Stimulated activated CD8-positive, alpha-beta memory T cell treated with anti-CD3 and anti-CD28 coated beads, Interleukin-7, amount 100 ng/mL, for 1 hour (primary cell): ENCODE measurements around the gene SLC2A4RG.

Experiments
- DNase-seq, 2 donors: peaks; one replicate each; pipeline ENCODE4 v3.0.0-alpha.2; 2020; ENCODE audit warnings: low read depth in 2 of 2

Gene SLC2A4RG, protein sequence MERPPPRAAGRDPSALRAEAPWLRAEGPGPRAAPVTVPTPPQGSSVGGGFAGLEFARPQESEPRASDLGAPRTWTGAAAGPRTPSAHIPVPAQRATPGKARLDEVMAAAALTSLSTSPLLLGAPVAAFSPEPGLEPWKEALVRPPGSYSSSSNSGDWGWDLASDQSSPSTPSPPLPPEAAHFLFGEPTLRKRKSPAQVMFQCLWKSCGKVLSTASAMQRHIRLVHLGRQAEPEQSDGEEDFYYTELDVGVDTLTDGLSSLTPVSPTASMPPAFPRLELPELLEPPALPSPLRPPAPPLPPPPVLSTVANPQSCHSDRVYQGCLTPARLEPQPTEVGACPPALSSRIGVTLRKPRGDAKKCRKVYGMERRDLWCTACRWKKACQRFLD

DNA sequence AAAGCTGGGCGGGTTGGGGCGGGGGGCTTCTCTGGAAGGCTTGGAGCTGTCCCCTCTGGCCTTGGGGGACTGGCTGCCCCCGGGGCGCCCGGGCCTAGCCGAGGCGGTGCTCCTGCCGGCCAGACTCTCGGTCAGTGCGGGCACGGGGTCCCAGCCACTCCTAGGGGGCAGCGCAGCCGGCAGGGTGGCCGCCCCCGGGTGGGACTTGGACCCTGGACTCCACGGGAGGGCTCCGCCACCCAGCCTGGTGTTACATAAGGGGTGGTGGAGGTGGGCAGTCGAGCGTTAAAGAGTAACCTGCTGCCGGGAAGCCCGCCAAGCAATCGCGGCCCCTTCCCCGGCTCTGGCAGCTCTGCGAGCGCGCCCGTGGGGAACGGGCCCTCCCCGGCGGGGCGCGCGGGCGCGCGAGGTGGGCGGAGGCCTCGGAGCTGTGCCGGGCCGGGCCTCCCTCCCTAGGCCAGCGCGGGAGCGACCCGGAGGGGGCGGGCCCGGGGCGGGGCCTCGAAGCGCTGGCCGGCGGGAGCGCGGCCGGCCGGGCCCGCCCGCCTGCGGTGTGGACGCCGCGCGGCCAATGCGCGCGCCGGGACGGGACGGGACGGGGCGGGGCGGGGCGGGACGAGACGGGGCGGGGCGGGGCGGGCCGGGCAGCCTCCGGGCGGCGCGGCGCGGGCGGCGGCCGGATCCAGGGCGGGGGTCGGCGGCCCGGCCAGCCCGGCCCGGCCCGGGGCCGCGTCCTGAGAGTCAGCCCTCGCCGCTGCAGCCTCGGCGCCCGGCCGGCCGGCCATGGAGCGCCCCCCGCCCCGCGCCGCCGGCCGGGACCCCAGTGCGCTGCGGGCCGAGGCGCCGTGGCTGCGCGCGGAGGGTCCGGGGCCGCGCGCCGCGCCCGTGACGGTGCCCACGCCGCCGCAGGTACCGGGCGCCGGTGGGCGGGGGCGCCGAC is at the start of gene SLC2A4RG:
Gene SLC2A4RG (plus strand): TSS at position 647 of the 940 bp plus-strand sequence. CDS start 137 bp downstream, at position 784.
- peak in 1 of 2 donors; percentile 39 for DNase-seq

- DNase-seq, result no peak
These were observed 49.3 kb upstream of the SLC2A4RG start for GRCh38 chr20:63690003-63690897.

- DNase-seq, result no peak
These were observed 48.5 kb upstream of the SLC2A4RG start for GRCh38 chr20:63690898-63691710.

- DNase-seq, result no peak
These were observed 47.7 kb upstream of the SLC2A4RG start for GRCh38 chr20:63691711-63692435.

DNA sequence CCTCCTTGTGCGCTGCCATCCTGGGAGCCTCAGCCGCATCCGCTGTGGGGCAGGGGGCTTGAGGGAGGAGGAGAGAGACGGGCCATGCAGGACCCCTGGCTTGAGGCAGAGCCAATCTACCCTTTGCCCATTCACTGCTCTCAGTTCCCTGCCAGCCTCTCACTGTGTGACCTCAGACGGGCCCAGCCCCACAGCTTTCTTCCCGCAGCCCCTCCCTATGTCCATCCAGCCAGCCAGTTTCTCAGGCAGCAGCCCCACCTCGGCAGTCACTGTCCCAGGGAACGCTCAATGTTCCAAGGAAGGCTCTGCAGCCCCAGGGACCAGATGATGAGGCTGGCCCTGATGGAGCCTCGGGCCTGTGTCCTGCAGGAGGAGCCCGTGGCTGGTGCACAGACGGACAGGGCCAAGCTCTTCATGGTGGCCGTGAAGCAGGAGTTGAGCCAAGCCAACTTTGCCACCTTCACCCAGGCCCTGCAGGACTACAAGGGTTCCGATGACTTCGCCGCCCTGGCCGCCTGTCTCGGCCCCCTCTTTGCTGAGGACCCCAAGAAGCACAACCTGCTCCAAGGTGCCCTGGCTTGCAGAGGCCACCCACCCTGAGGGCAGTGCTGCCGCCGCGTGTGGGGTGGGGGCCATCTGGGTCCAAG is 47.0 kb upstream of the SLC2A4RG start:
- no peak for DNase-seq

DNA sequence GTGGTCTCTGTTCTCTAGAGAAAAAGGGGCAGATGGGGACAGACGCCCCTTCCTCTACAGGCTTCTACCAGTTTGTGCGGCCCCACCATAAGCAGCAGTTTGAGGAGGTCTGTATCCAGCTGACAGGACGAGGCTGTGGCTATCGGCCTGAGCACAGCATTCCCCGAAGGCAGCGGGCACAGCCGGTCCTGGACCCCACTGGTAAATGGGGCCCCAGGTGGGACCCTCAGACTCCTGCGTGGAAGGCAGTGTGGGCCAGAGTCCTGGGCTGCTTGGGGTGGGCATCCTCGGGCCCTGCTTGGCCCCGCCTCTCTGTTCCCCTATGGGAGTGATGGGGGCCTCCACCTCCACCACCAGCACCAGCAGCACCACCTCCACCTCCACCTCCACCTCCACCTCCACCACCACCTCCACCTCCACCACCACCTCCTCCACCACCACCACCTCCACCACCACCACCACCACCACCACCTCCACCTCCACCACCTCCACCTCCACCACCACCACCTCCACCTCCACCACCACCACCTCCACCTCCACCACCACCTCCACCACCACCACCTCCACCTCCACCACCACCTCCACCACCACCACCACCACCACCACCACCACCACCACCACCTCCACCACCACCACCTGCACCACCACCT is 46.4 kb upstream of the SLC2A4RG start:
- no peak for DNase-seq

GRCh38 chr20:63693733-63694583 is 45.6 kb upstream of the SLC2A4RG start:
- no peak for DNase-seq

DNA sequence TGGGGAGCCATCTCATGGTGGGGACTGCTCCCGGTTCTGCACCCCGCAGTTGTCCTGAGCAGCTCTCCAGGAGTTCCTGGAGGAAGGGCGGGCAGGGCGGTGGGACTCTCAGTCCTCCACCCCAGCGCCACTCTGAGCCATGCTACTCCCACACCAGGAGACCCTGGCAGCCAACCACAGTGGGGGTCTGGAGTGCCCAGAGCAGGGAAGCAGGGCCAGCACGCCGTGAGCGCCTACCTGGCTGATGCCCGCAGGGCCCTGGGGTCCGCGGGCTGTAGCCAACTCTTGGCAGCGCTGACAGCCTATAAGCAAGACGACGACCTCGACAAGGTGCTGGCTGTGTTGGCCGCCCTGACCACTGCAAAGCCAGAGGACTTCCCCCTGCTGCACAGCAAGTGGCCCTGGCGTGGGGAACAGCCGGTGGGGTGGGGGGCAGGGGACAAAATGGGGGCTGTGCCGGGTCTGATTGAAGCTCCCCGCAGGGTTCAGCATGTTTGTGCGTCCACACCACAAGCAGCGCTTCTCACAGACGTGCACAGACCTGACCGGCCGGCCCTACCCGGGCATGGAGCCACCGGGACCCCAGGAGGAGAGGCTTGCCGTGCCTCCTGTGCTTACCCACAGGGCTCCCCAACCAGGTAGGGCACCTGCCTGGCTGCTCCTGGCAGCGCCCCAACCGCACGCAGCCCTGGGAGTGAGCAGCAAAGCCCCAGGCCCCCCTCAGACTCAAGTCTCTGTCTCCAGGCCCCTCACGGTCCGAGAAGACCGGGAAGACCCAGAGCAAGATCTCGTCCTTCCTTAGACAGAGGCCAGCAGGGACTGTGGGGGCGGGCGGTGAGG is 44.8 kb upstream of the SLC2A4RG start:
- no peak for DNase-seq

DNA sequence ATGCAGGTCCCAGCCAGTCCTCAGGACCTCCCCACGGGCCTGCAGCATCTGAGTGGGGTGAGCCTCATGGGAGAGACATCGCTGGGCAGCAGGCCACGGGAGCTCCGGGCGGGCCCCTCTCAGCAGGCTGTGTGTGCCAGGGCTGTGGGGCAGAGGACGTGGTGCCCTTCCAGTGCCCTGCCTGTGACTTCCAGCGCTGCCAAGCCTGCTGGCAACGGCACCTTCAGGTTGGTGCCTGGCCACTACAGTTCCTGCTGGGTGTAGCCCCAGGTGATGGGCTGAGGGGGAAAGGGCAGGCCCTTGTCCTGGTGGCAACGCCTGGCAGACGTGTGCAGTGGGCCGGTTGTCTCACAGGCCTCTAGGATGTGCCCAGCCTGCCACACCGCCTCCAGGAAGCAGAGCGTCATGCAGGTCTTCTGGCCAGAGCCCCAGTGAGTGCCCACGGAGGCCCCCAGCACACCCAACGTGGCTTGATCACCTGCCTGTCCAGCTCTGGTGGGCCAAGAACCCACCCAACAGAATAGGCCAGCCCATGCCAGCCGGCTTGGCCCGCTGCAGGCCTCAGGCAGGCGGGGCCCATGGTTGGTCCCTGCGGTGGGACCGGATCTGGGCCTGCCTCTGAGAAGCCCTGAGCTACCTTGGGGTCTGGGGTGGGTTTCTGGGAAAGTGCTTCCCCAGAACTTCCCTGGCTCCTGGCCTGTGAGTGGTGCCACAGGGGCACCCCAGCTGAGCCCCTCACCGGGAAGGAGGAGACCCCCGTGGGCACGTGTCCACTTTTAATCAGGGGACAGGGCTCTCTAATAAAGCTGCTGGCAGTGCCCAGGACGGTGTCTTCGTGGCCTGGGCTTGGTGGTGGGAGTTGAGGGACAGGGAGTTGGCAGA is 43.9 kb upstream of the SLC2A4RG start:
- DNase-seq, result no peak

GRCh38 chr20:63696306-63696627 is 43.3 kb upstream of the SLC2A4RG start:
- no peak for DNase-seq

- no peak for DNase-seq
These were observed 42.8 kb upstream of the SLC2A4RG start, which contains the start of gene TNFRSF6B for GRCh38 chr20:63696628-63697356. TNFRSF6B (plus strand) TSS chr20:63696652; CDS start chr20:63696768, 116 bp downstream.

DNA sequence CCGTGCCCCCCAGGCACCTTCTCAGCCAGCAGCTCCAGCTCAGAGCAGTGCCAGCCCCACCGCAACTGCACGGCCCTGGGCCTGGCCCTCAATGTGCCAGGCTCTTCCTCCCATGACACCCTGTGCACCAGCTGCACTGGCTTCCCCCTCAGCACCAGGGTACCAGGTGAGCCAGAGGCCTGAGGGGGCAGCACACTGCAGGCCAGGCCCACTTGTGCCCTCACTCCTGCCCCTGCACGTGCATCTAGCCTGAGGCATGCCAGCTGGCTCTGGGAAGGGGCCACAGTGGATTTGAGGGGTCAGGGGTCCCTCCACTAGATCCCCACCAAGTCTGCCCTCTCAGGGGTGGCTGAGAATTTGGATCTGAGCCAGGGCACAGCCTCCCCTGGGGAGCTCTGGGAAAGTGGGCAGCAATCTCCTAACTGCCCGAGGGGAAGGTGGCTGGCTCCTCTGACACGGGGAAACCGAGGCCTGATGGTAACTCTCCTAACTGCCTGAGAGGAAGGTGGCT is 42.2 kb upstream of the SLC2A4RG start:
- DNase-seq, result no peak

DNA sequence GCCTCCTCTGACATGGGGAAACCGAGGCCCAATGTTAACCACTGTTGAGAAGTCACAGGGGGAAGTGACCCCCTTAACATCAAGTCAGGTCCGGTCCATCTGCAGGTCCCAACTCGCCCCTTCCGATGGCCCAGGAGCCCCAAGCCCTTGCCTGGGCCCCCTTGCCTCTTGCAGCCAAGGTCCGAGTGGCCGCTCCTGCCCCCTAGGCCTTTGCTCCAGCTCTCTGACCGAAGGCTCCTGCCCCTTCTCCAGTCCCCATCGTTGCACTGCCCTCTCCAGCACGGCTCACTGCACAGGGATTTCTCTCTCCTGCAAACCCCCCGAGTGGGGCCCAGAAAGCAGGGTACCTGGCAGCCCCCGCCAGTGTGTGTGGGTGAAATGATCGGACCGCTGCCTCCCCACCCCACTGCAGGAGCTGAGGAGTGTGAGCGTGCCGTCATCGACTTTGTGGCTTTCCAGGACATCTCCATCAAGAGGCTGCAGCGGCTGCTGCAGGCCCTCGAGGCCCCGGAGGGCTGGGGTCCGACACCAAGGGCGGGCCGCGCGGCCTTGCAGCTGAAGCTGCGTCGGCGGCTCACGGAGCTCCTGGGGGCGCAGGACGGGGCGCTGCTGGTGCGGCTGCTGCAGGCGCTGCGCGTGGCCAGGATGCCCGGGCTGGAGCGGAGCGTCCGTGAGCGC is 41.6 kb upstream of the SLC2A4RG start:
- DNase-seq, result no peak

DNA sequence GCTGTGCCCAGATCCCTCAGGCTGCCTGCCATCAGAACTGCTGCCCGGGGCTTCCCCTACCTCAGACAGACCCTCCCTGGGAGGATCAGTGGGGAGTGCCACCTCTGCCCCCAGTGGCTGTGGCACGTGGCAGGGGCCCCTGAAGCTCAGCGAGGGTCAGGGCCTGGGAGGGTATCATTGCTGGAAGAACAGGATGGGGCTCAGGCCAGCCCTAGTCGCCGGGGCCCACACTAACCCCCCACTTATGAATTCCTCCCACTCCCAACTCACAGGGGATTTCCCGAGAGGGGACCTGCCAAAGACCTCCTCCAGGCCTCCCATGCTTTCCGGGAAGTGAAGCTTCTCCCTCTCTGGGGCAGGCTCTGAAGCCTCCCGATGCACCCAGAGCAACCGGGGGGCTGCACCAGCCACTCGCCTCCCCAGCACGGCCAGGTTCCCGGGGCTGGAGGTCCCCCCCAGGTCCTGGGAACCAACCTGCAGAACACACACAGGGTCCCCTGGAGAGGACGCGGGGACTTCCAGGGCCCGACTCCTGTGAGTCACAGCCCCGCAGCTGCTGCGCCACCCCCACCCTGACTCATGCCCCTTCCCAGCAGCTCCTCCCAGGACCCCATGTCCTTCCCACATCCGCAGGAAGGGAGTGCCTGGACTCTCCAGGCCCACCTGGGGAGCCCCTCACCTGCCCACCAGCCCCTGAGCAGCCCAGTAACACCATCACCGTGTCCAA is 40.7 kb upstream of the SLC2A4RG start:
- no peak for DNase-seq
